HG03103 (cell line): ENCODE data around the gene TMED1.
"Not testable (repeated sequence)": the region's sequence is repeated elsewhere in the genome, so short reads cannot be mapped to it uniquely, and the experiment has no call there.

ENCODE experiments used
- ATAC-seq: cut with Tn5 transposase; IDR thresholded peaks from one replicate; pipeline ENCODE4 v1.9.1; 2021; ENCODE audit warnings: low read depth; ENCODE audit not compliant: unreplicated experiment

The TMED1 gene

GRCh38 chr19:10863107-10863717 is 27.2 kb upstream of the TMED1 start:
- ATAC-seq, result no peak

GRCh38 chr19:10862561-10863106 is 26.6 kb upstream of the TMED1 start:
- no peak for ATAC-seq

DNA sequence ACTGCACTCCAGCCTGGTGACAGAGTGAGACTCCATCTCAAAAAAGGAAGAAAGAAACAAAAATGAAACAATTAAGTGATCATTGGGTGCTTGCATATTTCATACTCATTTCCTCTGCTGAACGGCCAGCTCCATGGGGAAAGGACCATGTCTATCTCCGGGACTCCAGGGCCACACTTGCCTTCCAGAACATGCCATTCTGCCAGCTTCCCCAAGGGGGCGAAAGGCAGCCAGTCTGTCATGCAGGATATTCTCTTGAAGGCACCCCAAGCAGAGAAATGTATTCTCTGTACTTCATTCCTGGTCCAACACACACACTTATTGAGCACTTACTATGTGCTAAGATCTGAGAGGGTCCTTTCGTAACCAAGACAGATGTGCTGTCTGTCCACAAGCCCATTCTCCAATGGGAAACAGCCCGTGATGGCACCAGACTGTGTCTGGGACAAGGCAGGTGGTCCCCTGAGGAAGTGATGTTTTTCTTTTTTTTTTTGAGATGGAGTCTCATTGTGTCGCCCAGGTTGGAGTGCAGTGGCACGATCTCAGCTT is 25.2 kb upstream of the TMED1 start:
- no peak for ATAC-seq

GRCh38 chr19:10858204-10858828 is 22.3 kb upstream of the TMED1 start:
- no peak for ATAC-seq

DNA sequence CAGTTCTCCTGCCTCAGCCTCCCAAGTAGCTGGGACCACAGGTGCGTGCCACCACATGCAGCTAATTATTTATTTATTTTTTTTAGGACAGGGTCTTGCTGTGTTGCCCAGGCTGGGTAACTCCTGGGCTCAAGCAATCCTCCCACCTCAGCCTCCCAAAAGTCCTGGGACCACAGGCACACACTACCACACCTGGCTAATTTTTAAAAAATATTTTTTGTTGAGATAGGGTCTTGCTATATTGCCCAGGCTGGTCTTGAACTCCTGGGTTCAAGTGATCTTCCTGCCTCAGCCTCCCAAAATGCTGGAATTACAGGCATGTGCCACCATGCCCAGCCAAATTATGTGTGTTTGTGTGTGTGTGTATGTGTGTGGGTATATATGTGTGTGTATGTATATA is 20.9 kb upstream of the TMED1 start:
- ATAC-seq, result not testable (repeated sequence)

- no peak for ATAC-seq
Measured at GRCh38 chr19:10855879-10856522, 20.0 kb upstream of the TMED1 start.

- no peak for ATAC-seq
Measured at GRCh38 chr19:10854350-10855089, 18.5 kb upstream of the TMED1 start.

GRCh38 chr19:10852941-10853340 is 16.9 kb upstream of the TMED1 start:
- ATAC-seq, result no peak

DNA sequence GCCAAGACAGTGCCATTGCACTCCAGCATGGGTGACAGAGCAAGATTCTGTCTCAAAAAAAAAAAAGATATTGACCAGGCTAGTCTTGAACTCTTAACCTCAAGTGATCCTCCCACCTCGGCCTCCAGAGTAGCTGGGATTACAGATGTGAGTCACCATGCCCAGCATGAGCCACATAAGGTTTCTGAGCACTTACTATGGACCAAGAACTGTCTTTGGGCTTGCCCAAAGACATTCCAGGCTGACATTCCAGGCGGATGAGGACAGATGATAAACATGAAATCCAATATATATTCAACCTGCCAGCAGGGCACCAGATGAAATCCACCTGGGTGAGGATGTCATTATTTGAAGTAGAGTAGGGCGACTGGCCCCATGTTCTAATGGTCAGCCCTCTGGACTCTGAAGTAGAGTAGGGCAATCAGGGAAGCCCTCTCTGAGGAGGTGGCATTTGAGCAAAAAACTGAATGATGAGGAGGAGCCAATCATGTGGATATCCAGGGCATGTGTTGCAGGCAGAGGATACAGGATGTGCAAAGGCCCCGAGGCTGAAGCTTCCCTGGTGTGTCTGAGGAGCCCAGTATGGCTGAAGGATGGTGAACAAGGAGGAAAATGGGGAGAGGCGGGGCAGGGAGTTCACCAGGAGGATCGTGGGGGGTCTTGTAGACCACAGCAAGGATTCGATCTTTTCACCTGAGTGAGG is 16.2 kb upstream of the TMED1 start:
- no peak for ATAC-seq

DNA sequence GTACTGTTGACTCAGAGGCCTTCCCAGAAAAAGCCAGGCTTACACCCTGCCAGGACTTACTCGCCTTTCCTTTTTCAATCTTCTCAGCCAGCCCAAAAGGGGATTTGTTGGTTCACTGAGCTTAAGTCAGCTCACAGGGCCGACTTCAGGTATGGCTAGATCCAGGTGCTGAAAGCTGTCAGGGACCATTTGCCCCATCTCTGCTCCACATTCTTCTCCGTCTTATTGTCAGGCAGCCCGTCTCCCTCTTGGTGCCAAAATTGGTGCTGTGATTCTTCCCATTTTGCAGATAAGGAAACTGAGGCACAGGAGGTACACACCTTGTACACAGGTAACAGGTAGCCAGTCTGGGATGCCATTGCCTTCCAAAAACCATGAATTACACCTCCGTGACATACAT is 14.6 kb upstream of the TMED1 start:
- no peak for ATAC-seq

DNA sequence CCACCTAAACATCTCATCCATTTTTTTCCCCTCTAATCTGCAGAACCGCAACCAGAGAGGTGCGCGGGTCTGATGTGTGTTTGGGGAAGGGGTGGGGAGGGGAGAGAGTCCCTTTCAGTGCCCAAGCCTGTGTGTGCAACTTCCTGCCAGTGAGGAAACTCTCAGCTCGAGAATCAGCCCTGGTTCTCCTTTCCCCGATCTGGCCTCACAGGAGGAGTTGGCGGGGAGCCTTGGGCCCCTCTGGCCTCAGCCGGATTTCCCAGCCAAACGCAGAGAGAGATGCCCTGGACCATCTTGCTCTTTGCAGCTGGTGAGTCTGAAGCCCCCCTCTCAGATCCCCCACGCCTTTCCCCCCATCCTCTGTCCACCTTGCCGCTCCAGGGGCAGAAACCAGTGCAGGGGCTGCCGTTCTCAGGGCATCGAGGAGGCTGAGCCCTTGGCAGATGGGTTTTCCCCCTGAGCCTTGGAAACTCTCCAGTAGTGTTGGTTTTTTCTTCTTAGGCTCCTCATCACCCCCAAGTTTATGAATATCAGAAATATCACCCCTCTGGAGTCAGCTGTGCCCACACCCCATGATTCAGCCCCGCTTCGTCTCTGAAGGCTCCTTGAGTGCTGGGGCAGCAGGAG is 12.3 kb upstream of the TMED1 start, which contains the start of gene C19orf38:
Gene C19orf38, plus strand, starts transcription at position 186 of the 627 bp plus-strand sequence. Its CDS starts 94 bp downstream, at position 280.
- no peak for ATAC-seq

GRCh38 chr19:10846500-10847202 is 10.6 kb upstream of the TMED1 start:
- no peak for ATAC-seq

- no peak for ATAC-seq
Measured at GRCh38 chr19:10842788-10843187, 6.8 kb upstream of the TMED1 start.

- no peak for ATAC-seq
Measured at GRCh38 chr19:10839114-10840050, 3.4 kb upstream of the TMED1 start.

DNA sequence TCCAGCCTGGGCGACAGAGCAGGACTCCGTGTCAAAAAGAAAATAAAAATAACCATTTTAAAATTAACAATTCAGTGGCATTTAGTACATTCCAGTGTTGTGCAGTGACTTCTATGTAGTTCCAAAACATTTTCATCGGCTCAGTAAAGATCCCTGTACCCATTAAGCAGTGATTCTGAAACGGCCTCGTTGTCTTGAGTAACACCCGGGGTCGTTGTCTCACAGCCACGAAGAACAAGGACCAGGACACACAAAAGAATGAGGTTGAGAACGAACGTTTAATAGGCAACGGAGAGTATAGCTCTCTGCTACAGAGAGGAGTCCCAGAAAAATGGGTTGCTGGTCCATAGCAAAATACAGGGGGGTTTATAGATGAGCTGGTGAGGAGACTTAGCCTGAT is 2.4 kb upstream of the TMED1 start:
- no peak for ATAC-seq

- not testable (repeated sequence) for ATAC-seq
Measured at GRCh38 chr19:10837649-10838048, 1.6 kb upstream of the TMED1 start.

DNA sequence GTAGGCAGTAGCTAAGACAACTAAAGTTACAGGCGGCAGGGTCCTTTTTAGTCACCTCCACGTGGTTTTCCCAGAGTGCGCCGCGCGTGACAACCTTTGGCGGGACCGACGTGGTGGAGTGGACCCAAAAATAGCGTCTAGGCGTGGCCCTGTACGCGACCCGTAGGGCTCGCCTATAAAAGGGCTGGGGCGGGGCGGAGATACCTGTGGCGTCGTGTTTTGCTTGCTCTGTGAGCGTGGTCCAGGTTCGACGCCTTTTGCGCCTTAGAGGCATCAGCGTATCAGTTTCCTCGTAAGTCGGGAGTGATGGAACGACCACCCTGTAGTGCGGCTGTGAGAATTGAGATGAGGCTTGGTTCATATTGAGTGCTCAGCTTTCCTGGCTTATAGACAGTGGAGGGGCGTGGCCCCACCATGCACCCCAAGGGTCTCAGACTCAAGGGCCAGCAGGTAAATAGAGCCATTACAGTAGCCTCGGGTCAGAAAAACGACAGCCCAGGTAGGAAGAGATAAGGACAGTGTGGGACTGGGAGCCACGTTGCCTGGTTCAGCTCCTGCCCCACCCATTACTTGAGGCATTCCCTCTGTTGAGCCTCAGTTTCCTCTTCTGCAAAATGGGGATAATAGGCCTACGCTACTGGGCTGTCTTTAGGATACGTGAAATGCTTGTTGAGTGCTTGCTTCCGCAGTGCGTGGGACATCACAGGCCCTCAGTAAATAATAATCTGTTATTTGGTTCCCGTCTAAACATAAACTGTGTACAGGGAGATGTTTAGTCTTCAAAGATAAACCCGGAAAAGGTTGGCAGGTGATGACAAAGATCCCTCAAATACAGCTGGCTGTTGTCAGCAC is 693 bp upstream of the TMED1 start:
- peak; percentile 19 for ATAC-seq
